Bronchus fibroblast of lung (primary cell): ENCODE measurements around the gene SYNPR. TPM values are rescaled to one million over a fixed set of nuclear protein-coding genes. Genes with fewer than 3 reads are reported as not detected.

ENCODE experiments used
- total RNA-seq: library from RNA; depleted of rRNA; stranded (reverse); fragments of >200 nt; gene quantifications from 2 replicates; pipeline ENCODE4 v1.2.3, GENCODE V29; 2015

The SYNPR gene
- not detected in 2 replicates for total RNA-seq

DNA sequence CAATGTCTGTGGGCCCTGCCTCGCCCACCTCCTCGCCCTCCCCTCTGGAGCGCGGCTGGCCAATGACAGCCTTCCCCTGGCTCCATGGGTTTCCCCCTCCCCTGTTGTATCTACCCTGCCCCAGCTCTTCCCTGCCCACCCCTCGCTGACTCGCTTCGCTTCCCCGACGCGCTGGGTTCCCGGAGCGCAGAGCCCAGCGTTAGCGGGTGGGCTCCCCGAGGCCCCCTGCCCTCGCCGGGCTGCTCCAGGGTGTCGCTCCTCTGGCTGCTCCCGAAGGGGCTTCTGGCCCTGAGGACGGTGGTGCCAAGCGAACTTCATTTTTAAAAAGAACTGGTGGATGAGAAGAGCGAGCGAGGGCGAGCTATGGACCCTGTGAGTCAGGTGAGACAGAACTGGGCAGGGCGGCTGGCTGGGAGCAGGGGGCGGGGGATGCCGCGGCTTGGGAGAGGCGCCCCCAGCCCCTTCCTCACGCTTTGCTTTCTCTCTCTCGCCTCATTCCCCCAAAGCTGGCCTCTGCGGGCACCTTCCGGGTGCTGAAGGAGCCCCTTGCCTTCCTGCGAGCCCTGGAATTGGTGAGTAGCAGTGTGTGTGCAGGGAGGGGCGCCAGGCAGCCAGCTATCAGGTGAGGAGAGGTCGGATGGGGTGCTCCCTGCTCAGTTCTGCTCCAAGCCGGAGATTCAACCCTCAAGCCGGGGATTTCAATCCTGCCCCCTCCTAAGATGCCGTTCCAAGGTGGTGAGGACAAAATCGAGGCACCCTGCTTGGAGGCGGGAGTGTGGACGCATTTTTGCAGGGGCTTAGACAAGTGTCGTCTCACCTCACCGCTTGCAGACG is at the start of gene SYNPR:
TSS of gene SYNPR (plus strand) at position 138 of the 834 bp plus-strand sequence.

DNA sequence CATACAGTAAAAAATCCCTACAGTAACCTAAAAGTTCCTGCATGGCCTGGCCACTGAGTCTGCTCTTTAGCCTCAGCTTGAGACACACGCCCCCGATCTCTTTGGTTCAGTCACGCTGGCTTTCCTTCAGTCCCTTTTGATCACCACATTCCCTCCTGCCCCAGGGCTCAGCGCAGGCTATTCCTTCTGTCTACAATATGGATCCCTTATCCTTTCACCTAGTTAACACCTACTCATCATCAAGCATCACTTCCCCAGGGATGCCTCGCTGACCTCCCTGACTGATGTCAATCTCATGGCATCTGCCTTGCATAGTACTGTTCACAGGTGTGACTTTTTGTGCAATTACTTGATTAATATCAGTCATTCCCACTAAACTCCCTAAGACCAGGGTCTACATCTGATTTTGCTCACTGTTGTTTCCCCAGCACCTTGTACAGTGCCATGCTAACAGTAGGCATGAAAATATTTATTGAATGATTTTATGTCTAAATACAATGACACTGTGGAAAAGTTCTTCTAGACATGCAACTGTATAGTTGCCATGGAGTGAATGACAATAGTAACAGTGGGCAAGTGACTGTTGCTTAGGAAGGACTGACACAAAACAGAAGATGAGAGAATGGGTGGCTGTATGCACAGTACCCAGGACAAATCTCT is 374.1 kb downstream of the SYNPR start, which contains the start of gene SNTN:
TSS of gene SNTN (plus strand) at position 610 of the 660 bp plus-strand sequence. CDS start at position 623, 13 bp downstream.

